GM12801 (cell line): ENCODE results near the gene GFAP.

Experiments
- CTCF ChIP-seq: IDR thresholded peaks from one replicate; pipeline ENCODE4 v1.5.1; 2011; ENCODE audit warnings: control low read depth; ENCODE audit not compliant: insufficient read length; ENCODE audit errors: extremely low read depth

Gene GFAP

DNA sequence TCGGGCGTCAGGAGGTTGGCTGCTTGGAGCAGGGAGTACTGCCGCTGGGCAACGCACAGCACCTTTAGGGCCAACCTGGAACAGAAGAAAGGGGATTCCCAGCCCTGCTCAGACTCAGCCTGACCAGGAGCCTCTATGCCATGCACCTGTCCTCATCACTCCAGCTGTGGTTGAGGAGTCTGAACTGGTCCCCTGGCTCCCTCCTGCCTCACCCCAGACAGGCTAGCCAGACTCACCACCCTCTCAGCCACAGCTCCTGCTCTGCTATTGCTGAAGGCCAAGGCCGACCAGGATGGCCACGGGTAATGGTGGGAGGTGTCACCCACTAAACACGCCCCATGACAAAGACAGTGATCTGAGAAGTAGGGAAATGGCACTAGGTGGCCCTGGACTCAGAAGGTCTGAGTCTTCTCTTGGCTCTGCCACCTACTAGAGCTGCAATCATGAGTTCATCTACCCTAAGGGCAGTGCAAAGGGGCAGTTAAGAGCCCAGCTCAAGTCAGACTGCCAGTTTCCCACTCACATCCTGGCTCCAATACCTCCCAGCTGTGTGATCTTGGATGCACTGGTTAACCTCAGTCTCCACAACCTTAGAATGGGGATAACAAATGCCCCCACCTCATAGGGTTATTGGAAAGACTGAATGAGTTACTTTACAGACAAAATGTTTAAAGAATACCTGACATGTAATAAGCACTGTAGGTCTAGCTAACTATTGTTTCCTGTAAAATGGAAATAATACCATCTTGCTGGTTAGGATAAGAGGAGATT is 13.8 kb upstream of the GFAP start:
- TF ChIP-seq CTCF = no peak

GRCh38 chr17:44928136-44928535 is 12.8 kb upstream of the GFAP start:
- TF ChIP-seq CTCF = no peak

DNA sequence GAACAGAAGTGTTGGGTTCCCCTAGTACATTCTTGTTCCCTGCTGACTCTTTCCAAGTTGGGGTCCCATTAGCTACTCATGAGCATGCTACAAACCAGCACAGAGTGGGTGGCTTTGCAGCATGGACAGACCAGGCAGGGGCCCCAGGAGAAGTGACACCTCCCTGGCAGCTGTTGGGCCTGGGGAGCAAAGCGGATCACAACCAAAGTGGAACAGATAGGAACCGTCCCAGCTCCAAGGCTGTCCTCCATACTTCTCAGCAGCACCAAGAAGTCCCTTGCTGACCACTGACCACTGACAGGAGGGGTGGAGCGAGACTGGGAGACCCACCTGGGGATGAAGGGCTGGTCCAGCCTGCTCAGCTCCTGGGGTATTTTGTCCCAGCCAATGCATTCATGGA is 12.4 kb upstream of the GFAP start:
- no peak for TF ChIP-seq CTCF

DNA sequence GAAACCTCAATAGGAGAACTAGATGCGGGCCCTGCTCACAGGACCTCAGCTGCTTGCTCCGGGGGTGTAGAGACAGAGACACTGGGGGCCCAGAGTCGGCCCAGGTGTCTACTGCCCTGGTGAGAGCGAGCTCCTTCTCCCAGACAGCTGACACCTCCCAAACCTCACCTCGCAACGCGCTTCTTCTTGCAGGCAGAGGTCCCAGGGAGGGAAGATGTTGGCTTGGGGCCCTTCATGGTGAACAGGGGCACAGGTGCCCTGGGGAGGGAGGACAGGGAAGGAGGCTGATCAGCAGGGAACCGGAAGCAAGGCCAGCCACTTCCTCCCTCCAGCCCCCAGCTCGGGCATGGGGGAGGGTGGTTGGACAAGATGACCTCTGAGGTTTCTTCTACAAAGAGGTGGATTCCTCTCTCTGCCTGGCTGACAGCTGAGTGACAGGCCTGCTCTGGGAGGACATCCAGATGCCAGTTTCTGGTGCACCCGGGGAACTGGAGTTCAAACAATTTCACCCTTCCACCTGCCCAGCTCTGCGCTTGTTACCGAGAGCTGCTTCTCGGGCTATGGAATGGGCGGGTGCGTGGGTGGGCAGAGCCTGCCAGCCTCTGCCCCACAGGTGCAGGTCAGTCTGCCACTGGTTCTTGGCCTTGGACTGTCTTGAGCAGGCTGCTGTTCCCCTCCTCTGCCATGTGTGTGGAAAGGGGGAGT is 11.7 kb upstream of the GFAP start:
- TF ChIP-seq CTCF = no peak

- TF ChIP-seq CTCF = no peak
Measured at GRCh38 chr17:44925731-44926697, 10.7 kb upstream of the GFAP start.

DNA sequence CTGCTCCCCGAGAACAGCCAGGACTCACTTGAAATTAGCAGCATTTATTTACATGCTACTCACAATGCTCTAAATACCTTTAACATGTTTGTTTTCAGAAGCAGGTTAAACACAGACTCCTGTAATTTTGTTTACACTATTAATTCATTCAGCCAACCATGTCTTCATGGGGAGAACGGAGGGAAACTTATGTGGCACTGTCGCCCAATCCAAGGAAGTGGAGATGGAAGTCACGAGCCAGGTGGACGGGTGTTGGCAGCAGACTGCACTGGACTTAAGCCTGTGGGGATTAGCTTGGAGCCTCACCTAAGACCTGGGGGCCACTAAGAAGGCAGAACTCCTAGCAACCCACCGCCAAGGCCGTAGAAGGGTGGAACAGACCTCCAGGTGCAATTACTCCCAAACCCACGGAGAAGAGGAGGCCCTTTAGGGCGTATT is 8.8 kb upstream of the GFAP start:
- TF ChIP-seq CTCF = no peak

- TF ChIP-seq CTCF = no peak
Measured at GRCh38 chr17:44922746-44923470, 7.6 kb upstream of the GFAP start.
